ENCODE data around the gene PTK7.

- TF ChIP-seq EZH2 (IDR thresholded peaks at IDR 0.05) (no peak), POLR2A (IDR thresholded peaks at IDR 0.05; ENCODE audit: borderline replicate concordance, extremely low read depth, insufficient read depth, insufficient read length) (no peak)
Measured at GRCh38 chr6:43047998-43048397, 28.1 kb upstream of the PTK7 start.
